NCI-H345 treated with DMSO at 0.1 percent for 48 hours (cell line): ENCODE results near the gene POMC.
"Not testable (repeated sequence)": the region's sequence is repeated elsewhere in the genome, so short reads cannot be mapped to it uniquely, and the experiment has no call there.

Source experiments
- DNase-seq: peaks from one replicate; lab custom pipeline; 2025; ENCODE audit not compliant: unreplicated experiment; lab: John Stamatoyannopoulos, UW

POMC gene

GRCh38 chr2:25140535-25140934 lies 27.8 kb downstream of the POMC start:
- not testable (repeated sequence) for DNase-seq

DNA sequence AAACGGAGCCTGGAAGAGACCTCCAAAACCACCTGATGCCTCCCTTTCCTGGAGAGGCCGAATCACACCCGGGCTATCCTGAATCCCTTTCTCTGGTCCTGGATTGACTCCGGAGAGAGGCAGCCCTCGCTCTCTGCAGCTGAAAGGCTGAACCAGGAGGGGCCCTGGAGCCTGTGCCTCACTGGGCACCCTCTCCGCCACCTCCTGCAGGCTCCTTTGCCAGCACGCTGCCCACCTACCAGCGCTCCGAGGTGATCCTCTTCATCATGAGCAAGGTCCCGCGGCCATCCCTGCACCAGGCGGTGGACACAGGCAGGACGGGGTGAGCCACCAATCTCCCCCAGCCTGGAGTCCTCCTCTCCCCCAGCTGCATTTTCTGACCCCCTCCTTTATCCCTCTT lies 35.7 kb downstream of the POMC start:
- no peak for DNase-seq

DNA sequence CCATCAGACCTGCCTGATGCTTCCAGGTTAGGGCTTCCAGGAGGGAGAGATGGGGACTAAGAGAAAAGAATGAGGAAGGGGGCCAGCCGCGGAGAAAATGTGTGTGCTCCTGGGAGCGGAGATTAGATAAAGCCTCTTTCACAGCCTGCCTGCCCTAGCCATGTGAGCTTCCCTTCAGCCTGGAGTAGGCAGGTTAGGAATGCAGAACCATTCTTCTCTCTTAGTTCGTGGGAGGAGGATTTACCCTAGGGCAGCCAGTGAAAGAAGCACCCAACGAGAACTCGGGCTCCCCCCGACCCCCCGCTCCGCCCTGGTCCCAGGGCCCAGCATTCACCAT lies 36.1 kb downstream of the POMC start:
- DNase-seq: no peak

GRCh38 chr2:25131567-25132298 lies 36.6 kb downstream of the POMC start:
- DNase-seq: no peak

DNA sequence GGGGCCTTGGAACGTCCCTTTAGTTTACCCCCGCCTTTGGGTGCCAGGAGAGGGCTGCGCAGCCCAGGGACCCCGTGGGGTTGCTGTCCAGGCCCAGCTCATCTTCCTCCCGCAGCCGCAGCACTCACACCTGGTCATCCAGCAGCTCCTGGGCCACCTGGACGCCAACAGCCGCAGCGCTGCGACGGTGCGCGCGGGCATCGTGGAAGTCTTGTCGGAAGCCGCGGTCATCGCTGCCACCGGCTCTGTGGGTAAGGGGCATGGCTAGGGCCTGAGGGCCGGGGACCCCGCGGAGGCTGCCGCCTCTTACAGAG lies 37.2 kb downstream of the POMC start:
- DNase-seq: no peak

- DNase-seq: no peak
Observed at GRCh38 chr2:25129901-25130520, 38.4 kb downstream of the POMC start.

- no peak for DNase-seq
Observed at GRCh38 chr2:25127646-25128045, 40.7 kb downstream of the POMC start.

- DNase-seq: not testable (repeated sequence)
Observed at GRCh38 chr2:25127071-25127470, 41.3 kb downstream of the POMC start.

- no peak for DNase-seq
Observed at GRCh38 chr2:25125976-25126375, 42.4 kb downstream of the POMC start.

DNA sequence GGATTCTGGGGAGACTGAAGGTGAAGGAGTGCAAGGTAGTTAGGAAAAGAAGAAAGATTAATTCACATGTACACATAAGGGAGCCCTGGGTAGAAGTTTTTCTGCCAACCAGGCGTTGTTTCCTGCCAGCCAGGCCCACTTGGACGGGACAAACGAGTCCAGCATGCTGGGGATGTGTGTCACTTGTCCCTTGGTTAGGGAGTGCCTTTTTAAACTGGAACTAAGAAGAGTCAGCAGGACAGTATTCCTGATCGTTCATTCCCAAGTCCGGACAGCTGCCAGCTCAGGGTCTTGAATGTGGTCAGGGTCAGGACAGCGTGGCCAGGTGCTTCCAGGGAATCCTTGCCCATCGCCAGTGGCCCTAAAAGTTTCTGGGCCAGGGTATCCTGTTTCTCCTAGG lies 43.2 kb downstream of the POMC start:
- DNase-seq: no peak

GRCh38 chr2:25123682-25124081 lies 44.7 kb downstream of the POMC start:
- DNase-seq: no peak

DNA sequence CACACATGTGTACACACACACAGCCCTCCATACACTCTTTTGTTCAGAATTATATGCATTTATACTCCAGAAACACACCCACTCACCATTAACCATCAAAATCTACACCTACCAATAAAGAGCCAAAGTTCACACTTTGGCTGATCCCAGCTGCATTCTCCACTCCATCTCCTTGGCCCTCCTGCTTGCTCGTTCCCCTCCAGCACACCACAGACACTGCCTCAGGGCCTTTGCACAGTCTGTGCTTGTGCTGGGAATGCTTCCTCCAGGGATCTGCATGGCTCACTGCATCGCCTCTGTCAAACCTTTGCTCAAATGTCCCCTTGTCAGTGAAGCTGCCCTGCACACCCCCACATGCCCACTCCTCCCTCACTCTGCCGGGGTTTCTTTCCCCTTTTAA lies 46.0 kb downstream of the POMC start:
- DNase-seq: no peak

DNA sequence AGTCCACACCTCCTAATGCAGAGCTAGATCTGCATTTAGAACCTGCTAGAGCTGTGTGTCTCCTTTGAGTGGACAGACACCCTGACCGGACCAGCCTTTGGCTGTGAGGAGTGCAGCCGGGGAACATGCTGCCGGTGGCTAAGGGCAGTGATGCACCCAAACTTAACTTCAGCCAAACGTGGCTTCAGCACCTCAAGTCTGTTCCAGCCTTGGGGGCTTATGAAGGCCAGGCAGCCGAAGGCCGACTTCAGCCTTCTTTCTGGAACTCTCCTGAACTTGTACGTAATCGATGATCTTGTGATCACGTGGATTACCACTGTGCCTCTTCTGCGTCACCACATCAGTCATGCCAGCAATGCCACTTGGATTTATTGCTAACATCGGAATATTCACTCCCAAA lies 49.1 kb downstream of the POMC start:
- DNase-seq: no peak

DNA sequence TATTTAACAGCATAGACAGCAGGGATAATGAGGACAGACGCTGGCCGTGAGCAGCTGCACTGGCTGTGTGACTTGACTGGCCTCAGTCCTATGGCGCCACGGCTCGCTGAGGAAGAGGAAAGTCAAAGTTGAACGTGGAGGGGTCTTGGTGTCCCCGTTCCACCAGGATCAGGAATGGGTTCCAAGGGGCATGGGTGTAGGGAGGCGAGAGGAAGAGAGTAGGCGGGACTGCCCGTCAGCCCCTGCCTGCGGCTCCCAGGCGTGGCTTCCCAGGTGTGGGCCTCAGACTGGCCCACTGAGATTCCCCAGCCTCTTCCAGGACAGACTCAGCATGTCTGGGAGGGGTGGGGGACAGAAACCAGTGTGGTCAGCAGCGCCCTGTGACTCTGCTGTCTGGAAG lies 51.4 kb downstream of the POMC start:
- no peak for DNase-seq

DNA sequence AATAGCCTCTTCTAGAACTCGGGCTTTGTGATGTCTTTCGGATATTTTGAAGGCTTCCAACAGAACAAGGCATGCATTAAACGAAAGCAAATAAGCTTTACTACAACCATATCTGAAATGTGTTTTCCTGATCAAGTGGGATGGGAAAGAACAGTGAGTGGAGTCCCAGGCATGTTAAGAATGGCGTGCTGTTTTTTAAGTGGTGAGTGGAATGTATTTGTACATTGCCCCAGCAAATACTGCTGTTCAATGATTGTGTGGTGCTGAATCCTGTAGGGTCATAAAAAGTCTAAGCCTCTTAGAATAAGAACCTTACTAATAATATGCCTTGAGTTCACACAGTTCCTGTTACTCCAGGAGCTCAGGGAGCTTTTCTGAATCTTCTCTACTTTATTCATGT lies 52.5 kb downstream of the POMC start:
- no peak for DNase-seq

GRCh38 chr2:25115249-25115883 lies 53.0 kb downstream of the POMC start:
- DNase-seq: no peak

GRCh38 chr2:25112113-25112512 lies 56.3 kb downstream of the POMC start:
- no peak for DNase-seq
